Stimulated activated effector memory CD8-positive, alpha-beta T cell treated with anti-CD3 and anti-CD28 coated beads, Interleukin-12 subunit alpha, Interleukin-12 subunit beta, amount 100 ng/mL, for 72 hours (primary cell): ENCODE measurements around the gene GABRB1.

Source experiments
- ATAC-seq: fragments of 150-1000 bp; cut with Tn5 transposase; 2 replicates; pipeline ENCODE4 v1.10.0; 2021
- DNase-seq, 2 donors: peaks; one replicate each; pipeline ENCODE4 v3.0.0; 2021 to 2022; ENCODE audit warnings: low spot score in 2 of 2
- H3K27ac Mint-ChIP-seq: one replicate; pipeline ENCODE4 v1.8.0; 2022; ENCODE audit warnings: mild to moderate bottlenecking, mixed read lengths
- H3K36me3 Mint-ChIP-seq: one replicate; pipeline ENCODE4 v1.8.0; 2022; ENCODE audit warnings: mild to moderate bottlenecking, mixed read lengths
- H3K4me1 Mint-ChIP-seq: one replicate; pipeline ENCODE4 v1.8.0; 2022; ENCODE audit warnings: mixed read lengths
- H3K4me3 Mint-ChIP-seq: one replicate; pipeline ENCODE4 v1.8.0; 2022; ENCODE audit warnings: mild to moderate bottlenecking, mixed read lengths
- H3K9me3 Mint-ChIP-seq: one replicate; pipeline ENCODE4 v1.8.0; 2022; ENCODE audit warnings: mixed read lengths

GABRB1 gene

GRCh38 chr4:47382846-47383360 lies 351.5 kb downstream of the GABRB1 start:
- Mint-ChIP-seq H3K9me3 (no peaks in the 10 kb centered on the region), H3K36me3 (no peaks in the 10 kb centered on the region), H3K4me3 (no peak overlapping the region), H3K27ac (no peak overlapping the region), H3K4me1 (no peaks in the 10 kb centered on the region)
- ATAC-seq = no peak
- no peak for DNase-seq

DNA sequence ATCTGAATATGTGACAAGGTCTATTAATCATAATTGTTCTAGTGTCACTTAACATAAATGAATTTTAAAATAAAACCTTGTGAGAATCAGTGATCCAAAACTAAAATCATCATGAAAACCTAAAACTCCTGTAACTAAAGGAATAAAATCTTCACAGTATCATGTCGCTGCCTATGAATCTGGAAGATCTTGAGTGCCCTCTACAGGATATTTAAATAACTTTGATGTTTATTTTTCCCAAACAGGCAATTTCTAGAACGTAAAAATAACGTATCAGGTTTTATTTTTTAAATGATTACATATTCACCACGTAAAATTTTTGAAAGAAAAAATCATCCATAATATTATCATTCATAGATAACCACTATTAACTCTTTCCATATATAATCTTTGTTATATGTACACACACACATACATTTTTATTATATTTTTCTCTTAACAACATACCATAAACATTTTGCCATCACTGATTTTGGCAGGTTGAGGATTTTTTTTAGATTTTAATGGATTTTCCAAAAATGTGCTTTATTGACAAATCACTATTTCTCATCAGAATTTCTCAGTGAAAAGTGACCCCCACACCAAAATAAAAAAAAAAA lies 352.6 kb downstream of the GABRB1 start:
- ATAC-seq (no peak), DNase-seq (no peak)
- Mint-ChIP-seq H3K36me3 (no peaks in the 10 kb centered on the region), H3K4me3 (no peak overlapping the region), H3K9me3 (no peaks in the 10 kb centered on the region), H3K4me1 (no peaks in the 10 kb centered on the region), H3K27ac (no peak overlapping the region)

DNA sequence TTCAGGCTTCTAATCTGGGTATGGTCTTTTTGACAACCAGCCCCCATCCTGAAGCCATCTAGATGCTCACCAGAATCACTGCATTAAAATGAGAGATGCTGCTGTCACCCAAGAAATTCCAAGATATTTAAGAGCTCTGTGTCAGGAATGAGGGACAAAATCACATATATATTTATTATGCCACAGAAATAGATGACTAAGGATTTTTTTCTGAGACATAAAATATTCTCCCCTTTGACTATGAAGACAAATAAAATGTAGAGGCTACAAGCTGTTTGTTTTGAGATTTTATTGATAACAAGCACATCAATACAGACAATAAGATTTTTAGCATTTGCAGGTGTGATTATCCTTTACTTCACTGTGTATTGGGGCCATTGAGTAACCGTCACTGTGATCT lies 354.8 kb downstream of the GABRB1 start:
- no peak overlapping the region for H3K4me3 Mint-ChIP-seq
- H3K4me1 Mint-ChIP-seq = no peaks in the 10 kb centered on the region
- H3K9me3 Mint-ChIP-seq = no peaks in the 10 kb centered on the region
- H3K27ac Mint-ChIP-seq = peak overlapping the region; percentile 14
- ATAC-seq (no peak), DNase-seq (no peak)
- no peaks in the 10 kb centered on the region for H3K36me3 Mint-ChIP-seq

GRCh38 chr4:47386561-47387235 lies 355.3 kb downstream of the GABRB1 start:
- peak overlapping the region; percentile 14 for H3K27ac Mint-ChIP-seq
- H3K36me3 Mint-ChIP-seq = no peaks in the 10 kb centered on the region
- DNase-seq = no peak
- no peaks in the 10 kb centered on the region for H3K9me3 Mint-ChIP-seq
- H3K4me1 Mint-ChIP-seq = no peaks in the 10 kb centered on the region
- no peak overlapping the region for H3K4me3 Mint-ChIP-seq
- no peak for ATAC-seq

DNA sequence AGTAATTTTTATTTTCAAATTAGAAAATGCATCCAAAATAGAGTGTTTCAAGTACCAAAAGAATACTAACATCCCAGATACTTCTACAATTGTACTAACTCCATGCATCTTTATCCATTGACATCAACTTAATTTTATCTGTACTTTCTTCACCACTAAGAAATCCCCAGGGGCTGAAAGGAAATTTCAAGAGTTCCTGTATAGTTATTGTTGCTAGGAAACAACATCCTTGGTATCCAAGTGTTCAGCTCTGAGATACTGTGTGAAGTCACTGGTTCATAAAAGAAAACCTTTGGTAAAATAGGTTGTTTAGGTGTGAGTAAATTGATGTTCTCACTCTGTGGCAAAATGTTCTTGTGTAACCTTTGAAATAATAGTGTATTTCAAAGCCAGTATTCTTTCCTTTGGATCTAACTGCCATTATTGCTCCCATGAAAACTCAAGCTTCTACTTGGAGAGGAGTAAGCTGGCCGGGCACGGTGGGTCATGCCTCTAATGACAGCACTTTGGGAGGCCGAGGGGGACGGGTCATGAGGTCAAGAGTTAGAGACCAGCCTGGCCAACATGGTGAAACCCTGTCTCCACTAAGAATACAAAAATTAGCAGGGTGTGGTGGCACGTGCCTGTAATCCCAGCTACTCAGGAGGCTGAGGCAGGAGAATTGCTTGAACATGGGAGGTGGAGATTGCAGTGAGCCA lies 359.2 kb downstream of the GABRB1 start:
- no peaks in the 10 kb centered on the region for H3K4me1 Mint-ChIP-seq
- no peak for DNase-seq
- no peak overlapping the region for H3K4me3 Mint-ChIP-seq
- no peaks in the 10 kb centered on the region for H3K36me3 Mint-ChIP-seq
- no peaks in the 10 kb centered on the region for H3K9me3 Mint-ChIP-seq
- ATAC-seq = no peak
- H3K27ac Mint-ChIP-seq = no peak overlapping the region

DNA sequence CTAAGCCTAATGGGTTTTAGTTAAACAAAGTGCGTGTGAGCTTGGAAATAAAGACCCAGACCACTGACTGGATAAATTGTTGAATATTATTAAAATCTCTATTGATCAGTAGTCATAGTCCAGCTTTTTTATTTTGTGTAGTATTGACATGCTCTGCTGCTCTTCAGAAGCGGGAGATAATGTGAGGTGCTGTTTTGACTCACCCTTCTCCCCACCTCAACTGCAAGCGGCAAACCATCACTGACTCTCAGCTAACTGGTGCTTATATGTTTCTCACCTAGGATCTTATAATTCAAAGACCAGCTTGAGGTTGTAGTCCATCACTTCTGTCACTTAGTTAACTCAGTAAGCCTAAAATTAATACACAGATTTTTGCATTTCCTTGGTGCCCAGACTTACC lies 359.9 kb downstream of the GABRB1 start:
- Mint-ChIP-seq H3K36me3 (no peaks in the 10 kb centered on the region), H3K4me1 (no peaks in the 10 kb centered on the region), H3K27ac (no peak overlapping the region), H3K4me3 (no peak overlapping the region), H3K9me3 (no peaks in the 10 kb centered on the region)
- ATAC-seq (no peak), DNase-seq (no peak)

- Mint-ChIP-seq H3K9me3 (no peaks in the 10 kb centered on the region), H3K4me1 (no peaks in the 10 kb centered on the region), H3K27ac (no peak overlapping the region), H3K4me3 (no peak overlapping the region), H3K36me3 (no peaks in the 10 kb centered on the region)
- DNase-seq (no peak), ATAC-seq (no peak)
Measured at GRCh38 chr4:47406408-47406807, 375.0 kb downstream of the GABRB1 start.

- H3K9me3 Mint-ChIP-seq = no peaks in the 10 kb centered on the region
- no peak overlapping the region for H3K27ac Mint-ChIP-seq
- ATAC-seq (no peak), DNase-seq (no peak)
- H3K36me3 Mint-ChIP-seq = no peaks in the 10 kb centered on the region
- no peak overlapping the region for H3K4me3 Mint-ChIP-seq
- no peaks in the 10 kb centered on the region for H3K4me1 Mint-ChIP-seq
Measured at GRCh38 chr4:47410271-47410670, 378.9 kb downstream of the GABRB1 start.

DNA sequence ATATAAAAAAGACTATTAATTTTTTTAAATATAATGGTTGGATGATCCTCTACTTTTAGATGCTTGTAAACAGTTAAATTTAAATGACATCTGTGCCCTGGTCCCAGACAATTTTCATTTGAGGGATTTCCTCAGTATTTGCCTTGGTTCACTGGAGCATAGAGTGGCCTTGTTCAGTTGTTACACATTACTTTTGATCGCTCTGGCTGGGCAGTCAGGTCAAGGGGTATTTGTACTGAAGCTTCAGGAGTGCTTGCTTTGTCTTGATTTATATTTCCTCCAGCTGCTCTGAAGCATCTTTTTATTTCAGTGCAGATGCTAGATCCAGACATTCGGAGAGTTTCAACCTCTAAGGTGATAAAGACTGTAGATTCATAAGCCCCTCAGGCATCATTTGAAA lies 382.2 kb downstream of the GABRB1 start:
- H3K9me3 Mint-ChIP-seq = no peaks in the 10 kb centered on the region
- ATAC-seq = no peak
- no peak for DNase-seq
- H3K36me3 Mint-ChIP-seq = no peaks in the 10 kb centered on the region
- H3K27ac Mint-ChIP-seq = no peak overlapping the region
- no peaks in the 10 kb centered on the region for H3K4me1 Mint-ChIP-seq
- H3K4me3 Mint-ChIP-seq = no peak overlapping the region

DNA sequence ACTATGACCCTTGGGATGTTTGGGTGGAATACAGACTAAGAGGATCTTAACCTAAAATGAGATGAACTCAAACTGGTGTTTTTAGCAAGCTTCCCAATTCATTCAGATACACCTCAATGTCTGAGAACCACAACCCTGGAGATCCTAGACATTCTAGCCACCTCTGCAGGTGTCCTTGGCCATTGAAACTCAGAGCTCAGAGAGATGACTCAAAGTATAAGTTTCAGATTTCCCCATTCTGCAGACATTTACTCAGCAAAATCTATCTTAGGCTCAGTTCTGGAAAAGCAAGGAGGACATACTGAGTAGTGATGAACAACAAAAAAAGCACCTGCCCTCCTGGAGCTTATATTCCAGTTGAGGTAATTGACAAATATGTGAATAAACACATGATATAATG lies 384.4 kb downstream of the GABRB1 start:
- ATAC-seq = no peak
- Mint-ChIP-seq H3K27ac (no peak overlapping the region), H3K9me3 (no peaks in the 10 kb centered on the region), H3K4me3 (no peak overlapping the region), H3K4me1 (no peaks in the 10 kb centered on the region), H3K36me3 (no peaks in the 10 kb centered on the region)
- no peak for DNase-seq

DNA sequence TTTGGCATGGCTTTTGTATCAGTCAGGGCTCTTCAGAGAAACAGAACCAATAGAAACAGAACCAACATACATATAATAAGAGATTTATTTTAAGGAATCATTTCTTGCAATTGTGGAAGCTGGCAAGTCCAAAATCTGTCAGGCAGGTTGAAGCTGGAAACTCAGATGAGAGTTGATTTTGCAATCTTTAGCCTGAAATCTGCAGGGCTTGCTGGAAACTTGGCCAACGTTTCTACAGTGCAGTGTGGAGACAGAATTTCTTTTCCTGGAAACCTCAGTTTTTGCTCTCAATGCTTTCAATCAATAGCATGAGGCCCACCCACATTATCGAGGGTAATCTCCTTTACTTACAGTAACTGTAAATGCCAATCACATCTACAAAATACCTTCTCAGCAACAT lies 386.8 kb downstream of the GABRB1 start:
- Mint-ChIP-seq H3K9me3 (no peaks in the 10 kb centered on the region), H3K36me3 (no peaks in the 10 kb centered on the region), H3K27ac (no peak overlapping the region), H3K4me3 (no peak overlapping the region), H3K4me1 (no peaks in the 10 kb centered on the region)
- ATAC-seq = no peak
- DNase-seq = no peak

GRCh38 chr4:47419296-47419695 lies 387.9 kb downstream of the GABRB1 start:
- DNase-seq (no peak), ATAC-seq (no peak)
- H3K4me3 Mint-ChIP-seq = no peak overlapping the region
- H3K36me3 Mint-ChIP-seq = no peaks in the 10 kb centered on the region
- no peaks in the 10 kb centered on the region for H3K4me1 Mint-ChIP-seq
- H3K27ac Mint-ChIP-seq = no peak overlapping the region
- H3K9me3 Mint-ChIP-seq = no peaks in the 10 kb centered on the region

- DNase-seq (no peak), ATAC-seq (no peak)
- H3K4me3 Mint-ChIP-seq = no peak overlapping the region
- H3K36me3 Mint-ChIP-seq = no peaks in the 10 kb centered on the region
- H3K9me3 Mint-ChIP-seq = no peaks in the 10 kb centered on the region
- no peak overlapping the region for H3K27ac Mint-ChIP-seq
- no peaks in the 10 kb centered on the region for H3K4me1 Mint-ChIP-seq
Measured at GRCh38 chr4:47425628-47426027, 394.3 kb downstream of the GABRB1 start.

DNA sequence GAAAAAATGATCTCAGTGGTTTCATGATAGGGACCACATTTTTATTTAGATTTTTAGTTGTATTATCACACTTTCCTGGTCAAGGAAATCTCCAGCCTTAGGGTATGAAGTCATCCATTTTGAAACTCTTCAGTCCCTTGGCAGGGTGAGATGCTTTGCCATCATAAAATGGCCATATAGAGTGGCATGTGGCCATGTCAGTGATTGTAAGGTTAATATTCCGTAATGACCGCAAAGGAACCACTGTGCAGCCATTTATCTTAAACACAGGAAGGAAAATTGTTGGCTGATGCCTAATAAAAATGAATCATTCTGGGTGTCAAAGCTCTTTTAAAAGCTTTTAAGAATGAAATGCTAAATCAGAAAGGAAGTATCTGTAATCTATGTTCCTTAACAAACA lies 396.6 kb downstream of the GABRB1 start:
- no peak overlapping the region for H3K4me3 Mint-ChIP-seq
- H3K36me3 Mint-ChIP-seq = no peaks in the 10 kb centered on the region
- no peaks in the 10 kb centered on the region for H3K4me1 Mint-ChIP-seq
- DNase-seq (no peak), ATAC-seq (no peak)
- no peaks in the 10 kb centered on the region for H3K9me3 Mint-ChIP-seq
- H3K27ac Mint-ChIP-seq = no peak overlapping the region

GRCh38 chr4:47432749-47433148 lies 401.4 kb downstream of the GABRB1 start:
- Mint-ChIP-seq H3K9me3 (no peaks in the 10 kb centered on the region), H3K4me1 (no peaks in the 10 kb centered on the region), H3K36me3 (no peaks in the 10 kb centered on the region), H3K27ac (no peak overlapping the region), H3K4me3 (no peak overlapping the region)
- no peak for ATAC-seq
- DNase-seq = no peak

DNA sequence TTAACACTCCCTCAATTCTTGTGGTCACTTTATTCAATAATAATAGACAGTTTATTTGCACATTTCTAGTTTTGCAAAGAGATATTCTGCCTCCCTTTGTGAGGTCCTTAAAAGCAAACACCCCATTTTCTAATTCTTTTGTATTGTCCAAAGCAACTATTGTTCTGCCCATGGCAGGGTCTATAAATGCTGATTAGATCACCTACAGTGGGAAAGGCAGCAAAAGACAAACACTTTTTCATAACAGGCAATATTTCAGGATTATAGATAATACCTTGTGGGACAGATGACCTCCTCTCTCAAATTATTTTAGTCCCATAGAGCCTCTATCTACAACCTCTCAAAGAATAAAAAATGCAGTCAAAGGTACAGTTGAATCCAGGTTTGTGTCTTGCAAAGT lies 403.6 kb downstream of the GABRB1 start:
- Mint-ChIP-seq H3K36me3 (no peaks in the 10 kb centered on the region), H3K27ac (no peak overlapping the region), H3K9me3 (no peaks in the 10 kb centered on the region), H3K4me3 (no peak overlapping the region), H3K4me1 (no peaks in the 10 kb centered on the region)
- DNase-seq = no peak
- no peak for ATAC-seq
